ENCODE data around the gene CPNE2.

Gene CPNE2

DNA sequence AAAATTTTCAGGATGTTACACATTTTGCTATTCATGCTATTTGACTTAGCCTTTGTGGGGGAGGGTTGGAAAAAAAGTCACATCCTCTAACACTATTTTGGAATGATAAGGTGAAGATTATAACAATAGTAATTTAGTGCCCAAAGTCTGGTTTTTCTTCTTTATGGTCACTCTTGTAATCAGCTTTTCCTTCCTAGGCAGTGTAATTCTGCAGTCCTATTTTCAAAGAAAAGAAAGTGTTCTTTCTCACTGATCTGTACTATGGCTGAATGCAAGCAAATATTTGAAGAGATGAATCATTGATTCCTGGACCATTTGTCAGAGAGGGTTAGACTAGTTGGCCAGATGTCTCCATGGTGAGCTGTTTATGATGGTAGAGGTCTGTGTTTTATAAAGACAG lies 102.1 kb downstream of the CPNE2 start:
- peaks cover 5 to 21% of the 10 kb centered on the region in 2 donors for H3K36me3 Mint-ChIP-seq
- H3K4me1 Mint-ChIP-seq: peaks cover 12 to 40% of the 10 kb centered on the region in 2 donors
- DNase-seq: no peak
- no peaks in the 10 kb centered on the region for H3K27me3 Mint-ChIP-seq
- no peak overlapping the region for H3K27ac Mint-ChIP-seq
- H3K9me3 Mint-ChIP-seq: no peaks in the 10 kb centered on the region
- no peak overlapping the region for H3K4me3 Mint-ChIP-seq
- no peak for ATAC-seq (replicated peaks)

DNA sequence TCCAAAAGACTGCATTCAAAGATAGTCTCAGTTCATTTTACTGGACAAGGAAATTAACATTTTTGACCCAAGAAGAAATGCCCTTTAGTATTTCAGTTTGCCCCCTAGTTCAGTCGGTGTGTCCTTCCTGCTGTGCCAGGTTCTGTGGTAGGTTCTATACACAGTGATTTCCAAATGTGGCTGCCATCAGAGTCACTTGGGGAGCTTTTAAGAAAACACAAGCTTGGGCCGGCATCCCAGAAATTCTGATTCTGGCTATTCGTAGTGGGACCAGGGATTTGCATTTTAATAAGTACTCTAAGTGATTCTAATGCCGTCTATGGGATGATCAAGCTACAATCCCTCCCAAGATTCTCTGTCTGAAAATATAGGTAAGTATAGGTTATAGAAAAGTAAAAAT lies 103.9 kb downstream of the CPNE2 start:
- Mint-ChIP-seq H3K4me1 (peaks cover 10 to 34% of the 10 kb centered on the region in 2 donors), H3K27me3 (no peaks in the 10 kb centered on the region), H3K27ac (no peak overlapping the region), H3K4me3 (no peak overlapping the region), H3K9me3 (no peaks in the 10 kb centered on the region), H3K36me3 (peaks cover 5 to 21% of the 10 kb centered on the region in 2 donors)
- no peak for DNase-seq
- no peak for ATAC-seq (replicated peaks)

DNA sequence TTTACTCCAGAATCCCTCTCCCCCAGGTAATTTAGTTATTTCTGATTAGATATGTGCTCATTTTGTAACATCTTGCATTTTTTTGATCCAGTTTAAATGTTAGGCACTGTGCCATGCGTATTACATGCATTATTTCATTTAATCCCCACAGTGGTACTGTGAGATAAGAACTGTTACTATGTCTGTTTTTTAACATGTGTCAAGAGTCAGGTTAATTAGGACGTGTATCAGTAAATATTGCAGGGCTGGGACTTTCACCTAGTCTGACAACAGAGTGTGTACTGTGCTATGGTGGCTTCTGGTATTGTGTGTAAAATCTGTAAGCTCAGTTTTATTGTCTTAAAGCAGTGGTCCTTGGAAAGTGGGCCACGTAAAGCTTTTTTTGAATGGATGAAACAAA lies 104.4 kb downstream of the CPNE2 start:
- no peak overlapping the region for H3K27ac Mint-ChIP-seq
- no peak for ATAC-seq (replicated peaks)

More for the DNA sequence above, 104.4 kb downstream of the CPNE2 start:
- H3K9me3 Mint-ChIP-seq: no peaks in the 10 kb centered on the region
- no peaks in the 10 kb centered on the region for H3K27me3 Mint-ChIP-seq
- H3K4me3 Mint-ChIP-seq: no peak overlapping the region
- peaks cover 10 to 34% of the 10 kb centered on the region in 2 donors for H3K4me1 Mint-ChIP-seq
- H3K36me3 Mint-ChIP-seq: peaks cover 5 to 24% of the 10 kb centered on the region in 2 donors
- no peak for DNase-seq

Data from stimulated activated naive B cell treated with anti-CD40 and anti-IgM and Interleukin-4, amounts not matched to agents 10 μg/mL and 1 μg/mL and 100 μg/mL, for 72 hours (primary cell).